Fibroblast of skin of back (primary cell): ENCODE data around the gene KTN1.

Source experiments
- DNase-seq: peaks from one replicate; pipeline ENCODE4 v3.0.0-alpha.2; 2013

KTN1 gene

DNA sequence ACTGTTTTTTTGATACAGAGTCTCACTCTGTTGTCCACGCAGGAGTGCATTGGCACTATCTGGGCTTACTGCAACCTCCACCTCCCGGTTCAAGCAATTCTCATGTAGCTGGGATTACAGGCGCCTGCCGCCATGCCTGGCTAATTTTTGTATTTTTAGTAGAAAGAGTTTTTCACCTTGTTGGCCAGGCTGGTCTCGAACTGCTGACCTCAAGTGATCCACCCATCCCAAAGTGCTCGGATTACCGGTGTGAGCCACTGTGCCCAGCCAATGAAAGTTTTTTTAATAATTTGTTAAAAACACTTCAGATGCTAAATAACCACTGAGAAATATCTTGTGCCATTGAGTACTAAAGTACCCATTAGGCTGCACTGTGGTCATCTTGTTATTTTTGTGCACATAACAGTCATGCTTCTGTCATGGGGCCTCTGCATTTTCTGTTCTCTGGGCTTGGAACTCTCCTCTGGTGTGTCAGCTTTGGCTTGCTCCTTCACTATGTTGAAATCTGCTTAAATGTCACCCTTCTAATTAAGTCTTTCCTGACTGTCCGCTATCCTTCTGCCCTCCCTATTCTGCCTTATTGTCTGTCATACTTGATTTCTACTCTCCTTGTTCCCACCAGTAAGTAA is 105.1 kb downstream of the KTN1 start:
- peak; percentile 17 for DNase-seq

DNA sequence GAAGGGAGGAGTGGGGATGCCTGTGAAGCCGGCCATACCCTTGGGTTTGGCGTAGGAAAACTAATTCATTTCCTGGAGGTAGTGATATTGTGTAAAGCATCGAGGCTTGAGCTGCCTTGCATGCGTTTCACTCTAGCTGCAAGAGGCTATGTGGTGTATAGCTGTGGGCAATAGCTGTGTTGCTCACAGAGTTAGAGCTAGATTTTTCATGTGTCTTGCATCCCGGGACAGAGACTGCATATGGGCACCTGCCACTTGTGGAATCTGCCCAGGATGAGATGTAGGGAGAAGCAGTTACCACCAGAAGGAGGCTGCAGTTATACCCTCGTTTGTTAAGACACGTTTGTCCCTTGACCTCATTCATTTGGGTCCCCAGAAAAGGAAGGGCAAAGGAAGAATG is 106.7 kb downstream of the KTN1 start:
- no peak for DNase-seq

DNA sequence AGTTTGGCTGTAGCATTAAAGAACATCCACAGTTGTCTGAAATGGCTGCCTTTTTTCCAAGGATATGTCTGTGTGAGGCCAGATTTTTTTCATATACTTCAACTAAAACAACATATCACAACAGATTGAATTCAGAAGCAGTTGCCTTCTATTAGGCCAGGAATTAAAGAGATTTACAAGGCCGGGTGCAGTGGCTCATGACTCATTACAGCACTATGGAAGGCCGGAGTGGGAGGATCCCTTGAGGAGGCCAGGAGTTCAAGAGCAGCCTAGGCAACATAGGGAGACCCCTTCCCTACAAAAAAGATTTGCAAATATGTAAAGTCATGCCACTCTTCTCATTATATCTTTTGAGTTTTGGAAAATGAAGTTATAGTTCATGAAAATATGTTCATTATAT is 108.6 kb downstream of the KTN1 start:
- DNase-seq = peak; percentile 54

DNA sequence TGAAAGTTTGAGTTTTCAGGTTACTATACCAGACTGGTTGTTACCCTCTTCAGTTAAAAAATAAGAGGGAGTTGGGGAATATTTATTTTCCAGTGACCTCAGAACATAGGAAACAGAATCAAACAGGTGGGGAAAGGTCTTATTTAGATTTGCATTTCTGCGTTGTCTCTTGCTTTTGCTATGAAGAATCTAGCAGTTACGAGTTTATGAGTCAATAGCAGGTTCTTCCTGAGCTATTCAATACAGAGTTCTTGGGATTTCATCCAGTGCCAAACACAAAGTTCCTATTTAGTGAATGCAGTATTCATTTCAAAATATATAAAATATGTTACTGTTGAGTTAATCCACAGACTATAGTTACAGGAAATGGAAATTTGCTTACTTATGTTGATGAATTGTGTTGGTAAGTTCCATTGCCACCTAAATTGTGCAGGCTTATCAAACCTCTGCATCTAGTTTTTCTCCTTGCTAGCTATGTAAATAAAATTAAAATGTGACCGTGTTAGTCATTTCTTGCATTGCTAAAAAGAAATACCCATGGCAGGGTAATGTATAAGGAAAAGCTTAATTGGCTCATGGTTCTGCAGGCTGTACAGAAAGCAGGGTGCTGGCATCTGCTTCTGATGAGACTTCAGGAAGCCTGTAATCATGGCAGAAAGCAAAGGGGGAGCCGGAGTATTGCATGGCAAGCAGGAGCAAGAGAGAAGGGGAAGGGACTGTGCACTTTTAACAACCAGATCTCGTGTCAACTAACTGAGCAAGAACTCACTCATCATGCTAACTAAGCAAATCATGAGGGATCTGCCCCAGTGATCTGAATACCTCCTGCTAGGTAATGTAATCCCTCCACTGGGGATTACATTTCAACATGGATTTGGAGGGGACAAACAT is 110.2 kb downstream of the KTN1 start:
- DNase-seq = no peak

DNA sequence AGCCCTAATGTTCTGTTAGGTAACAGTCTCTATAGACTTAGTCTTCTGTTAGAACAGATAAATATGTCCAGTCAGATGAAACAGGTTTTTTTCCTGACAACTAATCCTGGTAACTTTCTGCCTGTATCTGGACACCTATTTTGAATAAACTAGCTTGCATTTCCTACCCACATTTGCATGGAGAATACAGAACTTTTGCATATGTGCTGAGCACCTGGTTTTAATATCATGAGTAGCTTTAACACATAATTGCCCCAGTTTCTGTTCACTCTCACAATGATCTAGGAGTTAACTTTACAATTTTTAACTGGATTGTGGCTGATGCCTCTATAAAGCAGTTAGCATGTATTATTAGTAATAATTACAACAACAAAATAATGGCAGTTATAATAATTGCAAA is 111.7 kb downstream of the KTN1 start:
- DNase-seq = no peak

DNA sequence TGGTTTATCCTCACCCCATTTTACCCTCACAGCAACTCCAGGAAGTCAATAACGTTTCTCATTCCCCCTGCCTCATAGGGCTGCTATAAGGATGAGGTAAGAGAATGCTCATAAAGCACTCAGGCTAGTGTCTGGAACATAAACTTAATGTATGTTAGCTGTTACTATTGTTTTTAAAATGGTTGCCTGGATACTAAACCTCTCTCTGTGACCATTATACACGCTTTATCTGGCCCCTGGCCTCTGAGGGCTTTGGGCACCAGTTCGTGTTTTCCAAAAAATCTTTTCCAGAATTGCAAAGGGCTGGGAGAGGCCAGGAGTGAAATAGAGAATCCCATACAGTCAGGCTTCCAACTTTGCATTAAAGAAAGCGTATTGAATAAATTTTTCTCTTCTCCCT is 113.9 kb downstream of the KTN1 start:
- DNase-seq = no peak

DNA sequence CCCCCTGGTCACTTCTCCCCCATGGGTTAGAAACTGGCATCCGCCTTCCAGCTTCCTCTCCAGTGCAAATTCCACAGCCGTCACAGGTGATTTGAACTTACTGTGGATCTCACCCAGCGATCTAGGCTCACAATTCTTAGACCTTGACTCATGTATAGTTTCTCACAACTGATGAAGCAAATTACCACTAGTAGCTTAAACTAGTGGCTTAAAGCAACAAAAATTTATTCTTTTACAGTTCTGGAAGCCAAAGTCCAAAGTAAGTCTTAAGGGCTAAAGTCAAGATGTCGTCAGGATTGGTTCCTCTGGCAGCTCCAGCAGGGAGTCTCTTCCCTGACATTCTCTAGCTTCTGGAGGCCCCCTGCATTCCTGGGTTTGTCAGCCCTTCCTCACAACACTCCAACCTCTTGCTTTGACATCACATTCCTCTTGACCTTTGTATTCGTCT is 117.4 kb downstream of the KTN1 start:
- peak; percentile 30 for DNase-seq

DNA sequence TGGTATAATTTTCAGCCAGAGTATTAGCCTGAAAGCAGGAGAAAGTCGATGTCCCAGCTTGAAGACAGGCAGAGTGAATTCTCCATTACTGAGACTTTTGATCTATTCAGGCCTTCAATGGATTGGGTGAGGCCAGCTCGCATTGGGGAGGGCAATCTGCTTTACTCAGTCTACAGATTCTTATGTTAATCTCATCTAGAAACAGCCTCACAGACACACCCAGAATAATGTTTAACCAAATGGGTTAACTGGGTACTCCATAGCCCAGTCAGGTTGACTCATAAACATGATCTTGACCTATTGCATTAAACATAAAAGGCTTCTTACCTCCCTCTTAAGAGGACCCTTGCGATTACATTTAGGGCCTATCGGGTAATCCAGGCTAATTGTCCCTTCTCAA is 118.0 kb downstream of the KTN1 start:
- no peak for DNase-seq

DNA sequence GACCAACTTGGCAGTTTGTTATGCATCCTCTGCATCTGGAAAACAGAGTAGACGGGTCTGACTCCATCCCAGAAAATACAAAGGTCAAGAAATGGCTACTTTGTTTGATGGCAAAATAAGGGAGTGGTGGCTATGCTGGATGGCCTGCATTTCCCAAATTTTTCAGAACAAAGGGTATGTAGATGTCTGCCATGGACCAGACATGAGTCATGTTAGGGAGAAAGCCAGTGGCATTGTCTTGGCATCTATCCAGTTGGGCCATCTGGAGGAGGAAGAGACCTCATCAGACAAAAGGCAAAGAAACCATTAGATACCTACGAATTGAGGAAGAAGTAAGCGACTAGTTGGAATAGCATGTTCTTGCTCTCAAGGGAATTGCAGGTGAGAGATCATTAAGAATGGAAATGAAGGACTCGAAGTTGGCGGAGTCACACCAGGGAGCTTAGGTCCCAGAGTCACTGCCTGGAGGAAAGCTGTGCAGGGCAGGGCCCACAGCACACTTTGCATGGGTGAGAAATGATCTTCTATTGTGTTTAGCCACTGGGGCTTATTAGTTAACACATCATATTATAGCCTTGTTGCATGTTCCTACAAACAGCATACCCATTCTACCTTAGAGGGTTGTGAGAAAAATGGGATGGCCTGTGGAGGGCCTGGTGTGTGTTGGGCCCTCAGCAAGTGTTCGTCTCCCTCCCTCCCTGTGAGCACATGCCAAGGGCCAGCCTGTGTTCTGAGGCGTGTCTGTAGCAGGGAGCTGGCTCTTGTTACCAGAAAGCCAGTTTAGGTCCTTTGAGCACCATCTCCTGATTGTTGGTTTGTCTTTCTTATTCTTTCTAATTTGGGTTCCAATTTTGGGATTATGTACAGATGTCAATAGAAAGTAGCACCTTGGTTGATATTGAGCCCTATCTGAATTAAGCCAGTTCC is 119.4 kb downstream of the KTN1 start:
- peak; percentile 78 for DNase-seq

DNA sequence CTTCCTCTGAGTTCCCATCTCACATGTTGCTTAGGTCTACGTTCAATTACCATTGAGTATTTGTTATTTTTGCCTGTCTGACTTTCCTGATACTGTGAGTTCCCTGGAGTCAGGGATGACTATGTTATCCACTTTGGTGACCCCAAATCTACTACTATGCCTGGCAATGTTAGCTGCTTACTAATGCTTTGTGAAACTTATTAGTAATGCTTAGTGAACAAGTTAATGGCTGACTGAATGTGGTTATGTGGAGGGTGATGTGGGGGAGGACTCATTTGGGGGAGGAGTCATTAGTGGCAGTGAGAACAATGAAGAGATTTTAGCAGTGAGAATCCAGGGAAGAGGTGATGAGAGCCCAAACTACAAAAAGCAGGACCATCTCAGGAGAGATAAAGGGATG is 121.6 kb downstream of the KTN1 start:
- no peak for DNase-seq

DNA sequence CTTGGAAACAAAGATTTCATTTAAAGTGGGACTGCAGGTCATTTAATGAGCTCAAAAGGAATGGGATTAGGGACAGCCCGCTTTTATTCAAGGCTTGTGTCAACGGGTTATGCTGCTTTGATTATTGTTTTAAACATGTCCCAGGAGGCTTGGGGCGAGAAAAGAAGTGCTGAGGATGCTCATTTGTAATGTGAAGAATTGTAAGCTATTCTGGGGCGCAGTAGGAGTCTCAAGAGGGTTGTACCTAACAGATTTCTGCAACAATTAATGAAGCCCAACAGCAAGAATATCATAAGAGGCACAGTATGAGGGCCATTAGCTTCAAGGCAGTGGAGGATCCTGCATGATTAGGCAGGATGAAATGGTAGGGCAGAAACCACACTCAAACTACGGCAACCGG is 122.5 kb downstream of the KTN1 start:
- DNase-seq = no peak

DNA sequence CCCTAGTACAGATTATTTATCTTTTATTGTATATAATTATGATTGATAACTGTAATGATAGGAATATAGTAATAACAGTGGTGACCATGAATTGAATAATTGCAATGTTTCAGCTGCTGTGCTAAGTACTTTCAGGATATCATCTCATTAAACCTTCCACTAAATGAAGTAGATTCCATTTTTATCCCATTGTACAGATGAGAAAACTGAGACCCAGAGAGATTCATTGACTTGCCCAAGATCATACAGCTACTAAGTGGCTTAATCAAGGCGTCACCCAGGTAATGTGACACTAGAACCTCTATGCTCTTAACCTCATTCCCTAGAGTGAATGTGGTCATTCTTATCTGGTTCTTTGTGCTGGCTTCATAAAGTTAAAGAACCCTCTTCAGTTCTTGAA is 124.6 kb downstream of the KTN1 start:
- DNase-seq = no peak

DNA sequence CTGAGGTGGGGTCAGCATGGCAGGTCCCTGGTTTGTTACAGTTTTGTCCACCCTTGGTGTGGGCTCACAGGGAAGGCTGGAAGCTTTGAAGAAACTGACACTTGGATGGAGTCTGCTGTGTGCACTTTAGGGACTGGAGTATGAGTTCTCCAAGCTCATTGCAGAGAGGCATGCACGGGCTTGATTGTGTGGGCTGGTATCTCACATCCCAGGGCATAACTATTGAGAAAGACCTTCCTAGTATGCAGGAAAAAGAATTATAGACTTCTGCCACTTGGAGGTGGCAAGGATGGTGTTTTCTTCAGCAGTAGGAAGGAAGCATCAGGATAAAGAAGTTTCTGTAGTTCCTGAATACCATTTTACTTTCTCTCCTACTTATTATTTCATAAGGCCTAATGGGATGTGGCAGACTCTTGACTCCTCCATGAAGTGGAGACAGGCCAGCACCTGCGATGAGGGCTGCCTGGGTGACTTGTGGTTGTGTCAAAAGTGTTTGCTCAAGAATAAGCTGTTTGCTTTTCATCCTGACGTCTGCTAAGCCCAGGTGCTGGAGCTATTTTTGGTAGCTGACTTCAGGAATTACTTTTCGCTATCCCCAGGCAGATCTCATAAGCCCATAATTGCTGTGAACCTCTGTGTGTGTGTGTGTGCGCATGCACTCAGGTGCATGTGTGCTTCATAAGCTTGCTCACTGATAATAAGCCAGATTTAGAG is 125.8 kb downstream of the KTN1 start:
- no peak for DNase-seq

DNA sequence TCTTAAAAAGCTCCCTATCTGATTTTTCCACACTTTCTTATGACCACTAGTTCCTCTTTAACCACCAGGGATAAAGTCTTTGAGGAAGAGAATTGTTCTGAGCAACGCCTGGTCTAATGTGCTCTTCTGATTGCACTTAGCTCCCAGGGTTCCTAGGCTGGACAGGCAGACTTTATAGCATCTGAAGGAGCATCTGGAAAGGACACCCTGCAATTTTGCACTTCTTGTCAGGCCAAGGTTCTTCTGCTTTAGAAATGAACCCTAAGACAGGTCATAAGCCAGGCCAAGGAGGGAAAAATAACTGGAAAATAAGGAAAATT is 126.3 kb downstream of the KTN1 start:
- no peak for DNase-seq

DNA sequence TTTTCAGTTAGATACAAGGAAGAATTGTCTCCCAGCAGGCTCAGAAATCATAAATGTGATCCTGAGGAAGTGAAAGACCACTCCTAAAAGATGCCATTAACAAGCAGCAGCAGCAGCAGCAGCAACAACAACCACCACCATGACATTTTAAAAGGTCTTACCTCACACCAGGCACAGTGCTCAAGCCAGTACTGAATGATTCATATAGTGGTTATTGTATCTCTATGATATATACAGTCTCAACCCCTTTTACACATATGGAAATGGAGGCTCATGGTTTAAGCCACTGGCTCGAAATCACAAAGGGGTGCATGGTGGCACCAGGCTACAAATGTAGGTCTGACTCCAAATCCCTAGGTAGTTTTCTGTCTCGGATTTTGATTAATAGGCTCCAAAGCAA is 126.9 kb downstream of the KTN1 start:
- DNase-seq = no peak

DNA sequence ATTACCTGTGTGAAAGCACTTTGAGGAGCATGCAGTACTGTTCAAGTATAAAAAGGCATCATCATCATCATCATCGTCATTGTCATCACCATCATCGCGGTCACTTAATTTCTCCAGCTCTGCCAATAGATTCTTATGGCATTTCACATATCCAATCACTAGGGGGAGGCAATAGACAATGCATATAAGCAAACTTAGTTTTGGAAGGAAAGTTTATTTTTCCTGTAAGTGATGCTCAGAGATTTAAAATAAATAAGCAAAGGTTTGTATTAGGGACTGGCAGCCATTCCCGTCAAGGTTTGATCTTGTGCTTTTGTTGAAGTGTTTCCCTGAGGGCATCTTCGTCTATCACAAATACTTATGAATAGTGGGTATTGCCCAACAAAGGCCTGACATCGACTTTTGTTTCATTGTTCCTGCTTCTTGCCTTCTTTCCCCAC is 127.4 kb downstream of the KTN1 start:
- peak; percentile 64 for DNase-seq

DNA sequence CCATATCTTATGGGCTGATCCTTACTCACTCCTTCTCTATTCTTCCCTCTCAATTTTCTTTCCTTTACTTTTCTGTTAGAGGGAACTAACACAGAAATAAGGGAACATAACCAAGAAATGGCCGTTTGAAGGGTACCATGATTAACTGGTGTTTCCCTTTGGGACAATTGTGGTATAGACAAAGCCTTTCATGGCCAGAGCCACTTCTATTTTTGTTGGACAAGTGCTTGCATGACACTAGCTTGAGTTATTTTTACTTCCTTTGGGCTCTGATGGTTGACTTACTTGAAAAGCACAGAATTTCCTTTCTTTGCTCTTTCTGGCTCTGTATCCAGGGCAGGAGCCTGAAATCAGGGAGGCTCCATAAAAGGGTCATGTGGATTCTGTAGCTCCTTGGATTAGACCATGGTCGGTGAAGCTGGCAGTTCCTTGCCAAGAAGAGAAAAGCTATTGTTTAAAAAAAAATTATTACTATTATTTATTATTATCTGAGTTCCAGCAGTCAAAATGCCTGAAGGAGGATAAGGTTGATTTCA is 130.6 kb downstream of the KTN1 start:
- peak; percentile 48 for DNase-seq

DNA sequence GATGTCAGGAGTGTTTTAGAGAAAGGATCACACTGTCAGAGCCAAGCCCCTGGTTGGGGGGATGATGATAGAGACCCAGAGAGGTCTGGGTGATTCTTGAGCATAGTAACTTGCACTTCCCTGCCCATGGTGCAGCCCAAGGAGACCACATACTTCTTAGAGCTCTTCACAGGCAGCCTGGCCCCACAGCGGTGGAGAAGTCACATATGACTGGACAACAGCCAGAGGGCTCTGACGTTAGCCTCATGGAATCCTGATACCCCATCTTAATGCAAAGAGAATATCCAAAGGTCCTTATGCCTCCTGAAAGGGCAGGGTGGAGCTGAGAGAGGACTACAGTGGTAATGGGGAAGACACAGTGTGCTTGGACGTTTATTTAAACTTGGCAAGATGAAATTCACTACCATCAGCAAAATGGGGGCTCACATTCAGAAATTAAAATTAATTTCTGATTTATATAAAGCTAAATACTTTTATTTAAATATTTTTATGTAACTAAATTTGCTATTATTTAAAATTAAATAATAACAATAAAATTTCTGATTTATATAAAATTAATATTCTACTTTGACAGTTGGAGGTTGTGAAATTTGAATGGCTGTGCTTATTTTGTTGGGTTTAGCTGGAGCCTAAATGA is 131.3 kb downstream of the KTN1 start:
- peak; percentile 73 for DNase-seq

DNA sequence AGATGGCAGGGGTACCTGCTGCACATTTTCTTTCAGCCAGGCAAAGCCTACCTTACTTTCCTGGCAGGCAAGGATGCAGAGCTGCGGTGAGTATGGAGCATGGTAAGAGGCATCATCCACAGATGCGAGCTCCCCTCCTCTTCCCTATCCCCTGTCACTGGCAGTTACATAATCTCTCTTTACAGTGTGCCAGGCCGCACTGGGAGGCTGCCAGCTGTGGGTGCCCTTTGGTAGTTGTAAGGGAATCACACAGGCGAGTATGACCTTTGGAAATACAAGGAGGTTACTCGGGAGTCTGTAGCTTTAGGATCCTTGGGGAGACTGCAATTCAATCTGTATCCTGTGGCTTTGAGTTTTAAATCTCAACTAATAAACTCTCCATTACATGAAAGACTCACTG is 132.5 kb downstream of the KTN1 start:
- no peak for DNase-seq

DNA sequence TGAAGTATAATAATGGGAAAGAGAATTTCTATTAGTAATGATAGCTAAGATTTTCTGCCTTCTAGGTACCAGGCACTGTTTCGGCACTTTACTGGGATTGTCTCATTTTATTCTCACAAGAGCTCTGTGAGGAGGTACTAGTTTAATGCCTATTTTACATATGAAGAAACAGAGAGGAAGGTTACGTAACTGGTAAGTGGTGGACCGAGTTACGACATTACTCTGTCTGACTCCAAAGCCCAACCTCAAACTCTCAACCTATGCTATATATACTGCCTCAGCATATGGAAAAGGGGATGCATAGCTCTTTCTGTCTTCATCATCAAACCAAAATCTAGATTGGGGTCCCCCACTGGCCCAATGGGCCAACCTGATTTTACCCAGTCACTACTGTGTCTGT is 133.5 kb downstream of the KTN1 start:
- no peak for DNase-seq

DNA sequence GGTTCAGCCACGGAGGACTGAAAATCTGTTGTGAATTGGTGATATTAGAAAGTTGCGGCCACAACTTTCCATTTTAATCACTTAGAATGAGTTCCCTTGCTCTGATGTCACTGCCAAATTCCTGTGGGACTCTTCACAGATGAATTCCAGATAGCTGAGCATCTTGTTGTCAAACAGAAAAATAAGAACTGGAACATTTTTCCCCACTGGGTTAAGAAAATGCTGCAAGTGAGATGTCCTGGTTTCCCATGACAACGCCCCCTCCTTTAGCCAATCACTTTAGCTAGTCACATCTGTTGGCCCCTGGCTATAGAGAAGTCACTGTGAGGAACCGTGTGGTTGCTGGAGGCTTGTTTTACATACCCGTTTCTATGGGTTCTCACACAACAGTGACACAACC is 135.9 kb downstream of the KTN1 start:
- DNase-seq = peak; percentile 96

DNA sequence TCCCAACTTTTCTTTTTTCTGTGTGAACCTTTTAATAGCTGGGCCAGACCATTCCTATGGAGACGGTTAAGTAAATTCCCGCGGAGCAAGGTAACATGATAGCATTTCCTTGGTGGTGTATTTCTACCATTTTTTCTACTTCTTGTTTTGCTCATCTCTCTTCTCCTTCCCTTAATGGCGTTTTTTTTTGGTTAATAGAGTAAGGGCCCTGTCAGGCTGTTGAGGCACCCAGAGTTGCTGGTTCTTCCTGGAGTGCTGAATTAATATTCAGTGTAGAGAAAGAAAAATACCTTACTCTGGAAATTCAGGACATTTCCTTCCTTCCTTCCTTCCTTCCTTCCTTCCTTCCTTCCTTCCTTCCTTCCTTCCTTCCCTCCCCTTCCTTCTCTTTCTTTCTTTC is 137.6 kb downstream of the KTN1 start:
- no peak for DNase-seq
